ENCODE data around the gene FERMT2. TPM values are rescaled to one million over a fixed set of nuclear protein-coding genes. Genes with fewer than 3 reads are reported as not detected.

FERMT2 gene
- total RNA-seq, 3 donors from 2014 or later (not counting 1 experiment from before 2014, with no cell fraction given): 0.58 to 1.7 (median 0.92) TPM

- H3K36me3 Mint-ChIP-seq: no peaks in the 10 kb centered on the region
- DNase-seq: no peak
- 98% methylated on average over 5 of the region's 8 CpGs for WGBS (ENCODE audit: insufficient coverage)
- no peaks in the 10 kb centered on the region for H3K9me3 ChIP-seq (ENCODE audit: control insufficient read depth, insufficient read depth, low read length)
- no peaks in the 10 kb centered on the region for H3K27me3 Mint-ChIP-seq (ENCODE audit: low read depth in 2 of 2)
- intact Hi-C loops (cut with micrococcal nuclease): no loop called here
- no peak overlapping the region for H3K27ac ChIP-seq (ENCODE audit: low read length)
- no peak overlapping the region for H3K4me3 ChIP-seq (ENCODE audit: low read length)
- no peak for ATAC-seq
- H3K27me3 ChIP-seq (ENCODE audit: control insufficient read depth, insufficient read depth, low read length): no peaks in the 10 kb centered on the region
- no peaks in the 10 kb centered on the region for H3K9me3 Mint-ChIP-seq
- no peak overlapping the region for H3K4me3 Mint-ChIP-seq
- no peaks in the 10 kb centered on the region for H3K4me1 Mint-ChIP-seq
- TF ChIP-seq, protein P1, sequence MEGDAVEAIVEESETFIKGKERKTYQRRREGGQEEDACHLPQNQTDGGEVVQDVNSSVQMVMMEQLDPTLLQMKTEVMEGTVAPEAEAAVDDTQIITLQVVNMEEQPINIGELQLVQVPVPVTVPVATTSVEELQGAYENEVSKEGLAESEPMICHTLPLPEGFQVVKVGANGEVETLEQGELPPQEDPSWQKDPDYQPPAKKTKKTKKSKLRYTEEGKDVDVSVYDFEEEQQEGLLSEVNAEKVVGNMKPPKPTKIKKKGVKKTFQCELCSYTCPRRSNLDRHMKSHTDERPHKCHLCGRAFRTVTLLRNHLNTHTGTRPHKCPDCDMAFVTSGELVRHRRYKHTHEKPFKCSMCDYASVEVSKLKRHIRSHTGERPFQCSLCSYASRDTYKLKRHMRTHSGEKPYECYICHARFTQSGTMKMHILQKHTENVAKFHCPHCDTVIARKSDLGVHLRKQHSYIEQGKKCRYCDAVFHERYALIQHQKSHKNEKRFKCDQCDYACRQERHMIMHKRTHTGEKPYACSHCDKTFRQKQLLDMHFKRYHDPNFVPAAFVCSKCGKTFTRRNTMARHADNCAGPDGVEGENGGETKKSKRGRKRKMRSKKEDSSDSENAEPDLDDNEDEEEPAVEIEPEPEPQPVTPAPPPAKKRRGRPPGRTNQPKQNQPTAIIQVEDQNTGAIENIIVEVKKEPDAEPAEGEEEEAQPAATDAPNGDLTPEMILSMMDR (IDR thresholded peaks at IDR 0.05): no peak
- H3K27ac Mint-ChIP-seq: no peak overlapping the region
- no peaks in the 10 kb centered on the region for H3K4me1 ChIP-seq (ENCODE audit: control insufficient read depth, insufficient read depth, low read length)
- no peaks in the 10 kb centered on the region for H3K36me3 ChIP-seq (ENCODE audit: control insufficient read depth, insufficient read depth, low read length)
Observed at GRCh38 chr14:52900731-52901130, 50.1 kb downstream of the FERMT2 start.

GRCh38 chr14:52898496-52898895, 52.4 kb downstream of the FERMT2 start:
- ATAC-seq: no peak
- DNase-seq: no peak
- Mint-ChIP-seq H3K27me3 (ENCODE audit: low read depth in 2 of 2) (no peaks in the 10 kb centered on the region), H3K9me3 (no peaks in the 10 kb centered on the region), H3K27ac (no peak overlapping the region), H3K4me1 (peaks cover 0 to 5% of the 10 kb centered on the region in 2 donors), H3K36me3 (no peaks in the 10 kb centered on the region), H3K4me3 (no peak overlapping the region)
- intact Hi-C loops (cut with micrococcal nuclease): no loop called here
- Histone ChIP-seq H3K27me3 (ENCODE audit: control insufficient read depth, insufficient read depth, low read length) (no peaks in the 10 kb centered on the region), H3K9me3 (ENCODE audit: control insufficient read depth, insufficient read depth, low read length) (no peaks in the 10 kb centered on the region), H3K4me3 (ENCODE audit: low read length) (no peak overlapping the region), H3K4me1 (ENCODE audit: control insufficient read depth, insufficient read depth, low read length) (no peaks in the 10 kb centered on the region), H3K27ac (ENCODE audit: low read length) (no peak overlapping the region), H3K36me3 (ENCODE audit: control insufficient read depth, insufficient read depth, low read length) (no peaks in the 10 kb centered on the region)
- WGBS (ENCODE audit: insufficient coverage): no CpG with 5 or more reads among the region's 1 CpG
- TF ChIP-seq, protein P1 (IDR thresholded peaks at IDR 0.05): no peak

GRCh38 chr14:52895000-52895399, 55.9 kb downstream of the FERMT2 start:
- Mint-ChIP-seq H3K4me1 (peaks cover 0 to 5% of the 10 kb centered on the region in 2 donors), H3K4me3 (no peak overlapping the region), H3K27me3 (ENCODE audit: low read depth in 2 of 2) (peaks cover 0 to 2% of the 10 kb centered on the region in 2 donors), H3K36me3 (no peaks in the 10 kb centered on the region), H3K27ac (no peak overlapping the region), H3K9me3 (no peaks in the 10 kb centered on the region)
- no peak overlapping the region for H3K4me3 ChIP-seq (ENCODE audit: low read length)
- ATAC-seq (peak in 2 of 3 donors; percentile 33 to 83), DNase-seq (peak in 1 of 2 donors; percentile 19)
- H3K36me3 ChIP-seq (ENCODE audit: control insufficient read depth, insufficient read depth, low read length): no peaks in the 10 kb centered on the region
- H3K4me1 ChIP-seq (ENCODE audit: control insufficient read depth, insufficient read depth, low read length): no peaks in the 10 kb centered on the region
- WGBS (ENCODE audit: insufficient coverage): no CpG with 5 or more reads among the region's 2 CpGs
- no peaks in the 10 kb centered on the region for H3K9me3 ChIP-seq (ENCODE audit: control insufficient read depth, insufficient read depth, low read length)
- H3K27me3 ChIP-seq (ENCODE audit: control insufficient read depth, insufficient read depth, low read length): no peaks in the 10 kb centered on the region
- H3K27ac ChIP-seq (ENCODE audit: low read length): no peak overlapping the region
- intact Hi-C loops (cut with micrococcal nuclease): no loop called here
- TF ChIP-seq, protein P1 (IDR thresholded peaks at IDR 0.05): no peak

GRCh38 chr14:52891800-52892199, 59.0 kb downstream of the FERMT2 start:
- WGBS (ENCODE audit: insufficient coverage): 96% methylated on average over 3 of the region's 3 CpGs
- H3K36me3 Mint-ChIP-seq: no peaks in the 10 kb centered on the region
- Histone ChIP-seq H3K36me3 (ENCODE audit: control insufficient read depth, insufficient read depth, low read length) (no peaks in the 10 kb centered on the region), H3K4me3 (ENCODE audit: low read length) (no peak overlapping the region), H3K27ac (ENCODE audit: low read length) (no peak overlapping the region), H3K9me3 (ENCODE audit: control insufficient read depth, insufficient read depth, low read length) (no peaks in the 10 kb centered on the region), H3K4me1 (ENCODE audit: control insufficient read depth, insufficient read depth, low read length) (no peaks in the 10 kb centered on the region), H3K27me3 (ENCODE audit: control insufficient read depth, insufficient read depth, low read length) (no peaks in the 10 kb centered on the region)
- no peaks in the 10 kb centered on the region for H3K9me3 Mint-ChIP-seq
- peaks cover 0 to 5% of the 10 kb centered on the region in 2 donors for H3K4me1 Mint-ChIP-seq
- DNase-seq: no peak
- ATAC-seq: no peak
- no peak overlapping the region for H3K4me3 Mint-ChIP-seq
- no peak overlapping the region for H3K27ac Mint-ChIP-seq
- peaks cover 0 to 2% of the 10 kb centered on the region in 2 donors for H3K27me3 Mint-ChIP-seq (ENCODE audit: low read depth in 2 of 2)
- intact Hi-C loops (cut with micrococcal nuclease): no loop called here
- TF ChIP-seq, protein P1 (IDR thresholded peaks at IDR 0.05): no peak
